OCI-LY7 (cell line): ENCODE measurements around the gene CFLAR. TPM values are rescaled to one million over a fixed set of nuclear protein-coding genes. Genes with fewer than 3 reads are reported as not detected.

Experiments
- BruUV-seq: library from RNA; stranded (reverse); fragments of 400-500 nt; replicated peaks from 2 replicates; lab custom pipeline; 2021; lab: Mats Ljungman, UMichigan
- CTCF ChIA-PET: fragments of 300-600 bp; sonication (Branson Sonifier 250); formaldehyde crosslinking; loops from one replicate; lab custom pipeline; 2022; ENCODE audit warnings: antibody characterized with exemption; ENCODE audit not compliant: unreplicated experiment; lab: Charles Lee
- POLR2A ChIA-PET: fragments of 300-600 bp; sonication (Branson Sonifier 250); formaldehyde crosslinking; loops from one replicate; lab custom pipeline; 2022; ENCODE audit warnings: antibody characterized with exemption; lab: Charles Lee
- DNase-seq: peaks from one replicate; pipeline ENCODE4 v3.0.0-alpha.2; 2015; ENCODE audit warnings: low spot score
- H2AFZ ChIP-seq: fragments of 200-600 bp; sonication (generic), shearing (Covaris generic); 2 replicates; pipeline ENCODE4 v1.6.1; 2014; ENCODE audit warnings: mild to moderate bottlenecking, antibody characterized with exemption, low read length, moderate library complexity
- H3K27ac ChIP-seq: fragments of 200-600 bp; sonication (generic); 2 replicates; pipeline ENCODE4 v1.5.1; 2014; ENCODE audit warnings: mixed run types, low read depth, mild to moderate bottlenecking, moderate library complexity, low read length, inconsistent platforms; ENCODE audit not compliant: poor library complexity, severe bottlenecking
- H3K36me3 ChIP-seq: fragments of 200-600 bp; sonication (generic); 2 replicates; pipeline ENCODE4 v1.6.1; 2014; ENCODE audit warnings: mild to moderate bottlenecking, antibody characterized with exemption, low read length, moderate library complexity, mixed read lengths; ENCODE audit not compliant: insufficient read depth
- H3K4me1 ChIP-seq: fragments of 200-600 bp; sonication (generic); 2 replicates; pipeline ENCODE4 v1.5.1; 2014; ENCODE audit warnings: mild to moderate bottlenecking, low read length; ENCODE audit not compliant: insufficient read depth, poor library complexity, severe bottlenecking
- H3K4me2 ChIP-seq: fragments of 200-600 bp; sonication (generic); 2 replicates; pipeline ENCODE4 v1.6.1; 2014; ENCODE audit warnings: mild to moderate bottlenecking, low read length
- H3K4me3 ChIP-seq: fragments of 200-600 bp; sonication (generic); 2 replicates; pipeline ENCODE4 v1.5.1; 2014; ENCODE audit warnings: mild to moderate bottlenecking, low read depth, low read length; ENCODE audit not compliant: poor library complexity, severe bottlenecking
- H3K79me2 ChIP-seq: fragments of 200-600 bp; sonication (generic); 2 replicates; pipeline ENCODE4 v1.6.1; 2016; ENCODE audit warnings: low read depth, mild to moderate bottlenecking, low read length, moderate library complexity, mixed read lengths; ENCODE audit not compliant: insufficient read depth
- H3K9me2 ChIP-seq: fragments of 200-600 bp; sonication (generic); 2 replicates; pipeline ENCODE4 v1.6.1; 2016; ENCODE audit warnings: mild to moderate bottlenecking, low read length, mixed read lengths; ENCODE audit not compliant: insufficient read depth
- H3K9me3 ChIP-seq: fragments of 200-600 bp; sonication (generic); 2 replicates; pipeline ENCODE4 v1.6.1; 2014; ENCODE audit warnings: mild to moderate bottlenecking, mixed run types, low read length, mixed read lengths
- H4K20me1 ChIP-seq: fragments of 200-600 bp; sonication (generic); 2 replicates; pipeline ENCODE4 v1.6.1; 2014; ENCODE audit warnings: mild to moderate bottlenecking, antibody characterized with exemption, low read length, moderate library complexity, mixed read lengths; ENCODE audit not compliant: insufficient read depth
- CTCF ChIP-seq: fragments of 200-600 bp; sonication (generic); conservative IDR thresholded peaks from 2 replicates; pipeline ENCODE4 v1.5.1; 2014; ENCODE audit warnings: mild to moderate bottlenecking, antibody characterized with exemption, low read length, moderate library complexity, mixed read lengths
- EZH2phosphoT487 ChIP-seq: fragments of 200-600 bp; sonication (generic); IDR thresholded peaks from 2 replicates; pipeline ENCODE4 v1.6.1; 2018; ENCODE audit warnings: low read depth, borderline replicate concordance, mild to moderate bottlenecking, mixed run types, antibody characterized with exemption, low read length, moderate library complexity, mixed read lengths
- intact Hi-C: fragments of 100-400 bp; cut with micrococcal nuclease; formaldehyde crosslinking; loops from one replicate; pipeline ENCODE4 v1.10.0; 2022; ENCODE audit not compliant: unreplicated experiment
- total RNA-seq, 2 experiments: library from RNA; depleted of rRNA in 1 of 2; stranded (reverse); fragments of >200 nt in 1 of 2; shearing (Covaris generic) in 1 of 2; gene quantifications; 2 replicates each; pipeline ENCODE4 v1.2.3, GENCODE V29; 2014 to 2022

Gene CFLAR
- total RNA-seq, 2 experiments from 2014 or later = 42.8 to 82.5 TPM

- intact Hi-C loops = no loop called here
- TF ChIP-seq EZH2phosphoT487 = no peak
- TF ChIP-seq CTCF = no peak
- ChIA-PET POLR2A (interaction anchor here (1.2 kb wide), 1 partner anchor 36 kb away, joined by 7 read pairs; no protein-coding TSS in a partner anchor), CTCF (interaction anchor here (1.7 kb wide), 1 partner anchor 36 kb away, joined by 6 read pairs; no protein-coding TSS in a partner anchor)
- BruUV-seq = no TSS peak
- H3K9me3 ChIP-seq = no peaks in the 10 kb centered on the region
- H3K27ac ChIP-seq = no peak overlapping the region
- H4K20me1 ChIP-seq = no peaks in the 10 kb centered on the region
- no peaks in the 10 kb centered on the region for H3K79me2 ChIP-seq
- peaks cover 8% of the 10 kb centered on the region for H3K4me1 ChIP-seq
- H3K36me3 ChIP-seq = no peaks in the 10 kb centered on the region
- DNase-seq = no peak
- H3K4me2 ChIP-seq = no peak overlapping the region
- H3K4me3 ChIP-seq = no peak overlapping the region
- H3K9me2 ChIP-seq = no peaks in the 10 kb centered on the region
- no peak overlapping the region for H2AFZ ChIP-seq
Observed at GRCh38 chr2:201196003-201196402, 80.0 kb downstream of the CFLAR start.

GRCh38 chr2:201196803-201197202 lies 80.8 kb downstream of the CFLAR start:
- no peak overlapping the region for H3K4me3 ChIP-seq
- H2AFZ ChIP-seq = no peak overlapping the region
- no peaks in the 10 kb centered on the region for H4K20me1 ChIP-seq
- H3K36me3 ChIP-seq = no peaks in the 10 kb centered on the region
- no peaks in the 10 kb centered on the region for H3K79me2 ChIP-seq
- CTCF ChIA-PET = no interaction called here
- no peaks in the 10 kb centered on the region for H3K9me3 ChIP-seq
- no peaks in the 10 kb centered on the region for H3K9me2 ChIP-seq
- H3K4me2 ChIP-seq = no peak overlapping the region
- H3K27ac ChIP-seq = no peak overlapping the region
- H3K4me1 ChIP-seq = peaks cover 8% of the 10 kb centered on the region
- BruUV-seq = no TSS peak
- TF ChIP-seq CTCF = no peak
- POLR2A ChIA-PET = interaction anchor here (0.7 to 1.2 kb wide), 2 partner anchors 35 to 207 kb away, joined by 3 to 7 read pairs; no protein-coding TSS in a partner anchor
- intact Hi-C loops = no loop called here
- DNase-seq = no peak

GRCh38 chr2:201197781-201198180 lies 81.8 kb downstream of the CFLAR start:
- POLR2A ChIA-PET = no interaction called here

More at GRCh38 chr2:201197781-201198180, 81.8 kb downstream of the CFLAR start:
- H3K4me3 ChIP-seq = no peak overlapping the region
- BruUV-seq = no TSS peak
- H3K36me3 ChIP-seq = no peaks in the 10 kb centered on the region
- peaks cover 8% of the 10 kb centered on the region for H3K4me1 ChIP-seq
- H3K79me2 ChIP-seq = no peaks in the 10 kb centered on the region
- intact Hi-C loops = no loop called here
- no peaks in the 10 kb centered on the region for H4K20me1 ChIP-seq
- no peaks in the 10 kb centered on the region for H3K9me3 ChIP-seq
- H3K9me2 ChIP-seq = no peaks in the 10 kb centered on the region
- CTCF ChIA-PET = no interaction called here
- H3K4me2 ChIP-seq = no peak overlapping the region
- H3K27ac ChIP-seq = no peak overlapping the region
- peak; percentile 37 for TF ChIP-seq CTCF
- TF ChIP-seq EZH2phosphoT487 = no peak
- no peak for DNase-seq
- no peak overlapping the region for H2AFZ ChIP-seq
